Parathyroid adenoma (tissue), 2 donors: Measurements from ENCODE around the gene SCARB2.

Source experiments
- H2AFZ ChIP-seq: fragments of 300-600 bp; sonication (generic); one replicate; pipeline ENCODE4 v1.7.0; 2017; ENCODE audit warnings: antibody characterized with exemption, mild to moderate bottlenecking
- H3K27ac ChIP-seq: fragments of 300-600 bp; sonication (generic); one replicate; pipeline ENCODE4 v1.7.0; 2017
- H3K27me3 ChIP-seq: fragments of 300-600 bp; sonication (generic); one replicate; pipeline ENCODE4 v1.7.0; 2017; ENCODE audit warnings: low read length; ENCODE audit not compliant: control insufficient read depth, insufficient read depth
- H3K36me3 ChIP-seq: fragments of 300-600 bp; sonication (generic); one replicate; pipeline ENCODE4 v1.7.0; 2017; ENCODE audit warnings: low read length; ENCODE audit not compliant: control insufficient read depth, insufficient read depth
- H3K4me1 ChIP-seq: fragments of 300-600 bp; sonication (generic); one replicate; pipeline ENCODE4 v1.7.0; 2017; ENCODE audit warnings: control low read depth
- H3K4me2 ChIP-seq: fragments of 300-600 bp; sonication (generic); one replicate; pipeline ENCODE4 v1.7.0; 2017; ENCODE audit warnings: low read length
- H3K4me3 ChIP-seq: fragments of 300-600 bp; sonication (generic); one replicate; pipeline ENCODE4 v1.7.0; 2017; ENCODE audit warnings: low read depth, low read length
- H3K79me2 ChIP-seq: fragments of 300-600 bp; sonication (generic); one replicate; pipeline ENCODE4 v1.7.0; 2017; ENCODE audit warnings: control low read depth
- H3K9ac ChIP-seq: fragments of 300-600 bp; sonication (generic); one replicate; pipeline ENCODE4 v1.7.0; 2017; ENCODE audit warnings: mild to moderate bottlenecking
- H3K9me3 ChIP-seq: fragments of 300-600 bp; sonication (generic); one replicate; pipeline ENCODE4 v1.7.0; 2017; ENCODE audit warnings: low read length; ENCODE audit not compliant: control insufficient read depth
- TF ChIP-seq, protein P1 (sequence below): fragments of 300-600 bp; sonication (generic); IDR thresholded peaks from one replicate; pipeline ENCODE4 v1.7.0; 2017; ENCODE audit warnings: antibody characterized with exemption, mild to moderate bottlenecking
- donor health status: primary hyperparathyroidism.

SCARB2 gene

DNA sequence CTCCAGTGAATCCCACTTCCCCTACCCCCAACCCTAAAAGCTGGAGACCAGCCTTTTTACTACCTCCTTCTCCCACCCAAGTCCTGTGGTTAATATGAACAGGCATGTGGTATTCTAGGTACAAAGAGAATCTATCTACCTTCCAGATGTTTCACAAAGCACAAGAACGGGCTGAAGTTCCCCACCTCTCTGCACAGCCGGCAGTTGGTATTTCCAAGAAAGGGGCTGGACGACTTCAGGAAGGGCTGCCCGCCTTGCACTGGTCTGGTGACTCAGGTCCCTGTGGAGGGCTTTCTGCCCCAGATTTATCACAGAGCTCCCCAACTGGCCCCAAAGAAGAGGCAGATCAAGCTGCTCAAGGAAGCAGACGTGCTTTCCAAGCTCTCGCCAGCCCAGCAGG is 42.4 kb upstream of the SCARB2 start:
- Histone ChIP-seq H3K4me2 (no peak overlapping the region), H3K27me3 (no peaks in the 10 kb centered on the region), H3K4me1 (no peaks in the 10 kb centered on the region), H3K27ac (no peak overlapping the region), H3K36me3 (no peaks in the 10 kb centered on the region), H3K9me3 (no peaks in the 10 kb centered on the region), H3K9ac (no peak overlapping the region), H2AFZ (no peak overlapping the region), H3K4me3 (no peak overlapping the region), H3K79me2 (no peaks in the 10 kb centered on the region)
- TF ChIP-seq, protein P1, sequence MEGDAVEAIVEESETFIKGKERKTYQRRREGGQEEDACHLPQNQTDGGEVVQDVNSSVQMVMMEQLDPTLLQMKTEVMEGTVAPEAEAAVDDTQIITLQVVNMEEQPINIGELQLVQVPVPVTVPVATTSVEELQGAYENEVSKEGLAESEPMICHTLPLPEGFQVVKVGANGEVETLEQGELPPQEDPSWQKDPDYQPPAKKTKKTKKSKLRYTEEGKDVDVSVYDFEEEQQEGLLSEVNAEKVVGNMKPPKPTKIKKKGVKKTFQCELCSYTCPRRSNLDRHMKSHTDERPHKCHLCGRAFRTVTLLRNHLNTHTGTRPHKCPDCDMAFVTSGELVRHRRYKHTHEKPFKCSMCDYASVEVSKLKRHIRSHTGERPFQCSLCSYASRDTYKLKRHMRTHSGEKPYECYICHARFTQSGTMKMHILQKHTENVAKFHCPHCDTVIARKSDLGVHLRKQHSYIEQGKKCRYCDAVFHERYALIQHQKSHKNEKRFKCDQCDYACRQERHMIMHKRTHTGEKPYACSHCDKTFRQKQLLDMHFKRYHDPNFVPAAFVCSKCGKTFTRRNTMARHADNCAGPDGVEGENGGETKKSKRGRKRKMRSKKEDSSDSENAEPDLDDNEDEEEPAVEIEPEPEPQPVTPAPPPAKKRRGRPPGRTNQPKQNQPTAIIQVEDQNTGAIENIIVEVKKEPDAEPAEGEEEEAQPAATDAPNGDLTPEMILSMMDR = no peak

DNA sequence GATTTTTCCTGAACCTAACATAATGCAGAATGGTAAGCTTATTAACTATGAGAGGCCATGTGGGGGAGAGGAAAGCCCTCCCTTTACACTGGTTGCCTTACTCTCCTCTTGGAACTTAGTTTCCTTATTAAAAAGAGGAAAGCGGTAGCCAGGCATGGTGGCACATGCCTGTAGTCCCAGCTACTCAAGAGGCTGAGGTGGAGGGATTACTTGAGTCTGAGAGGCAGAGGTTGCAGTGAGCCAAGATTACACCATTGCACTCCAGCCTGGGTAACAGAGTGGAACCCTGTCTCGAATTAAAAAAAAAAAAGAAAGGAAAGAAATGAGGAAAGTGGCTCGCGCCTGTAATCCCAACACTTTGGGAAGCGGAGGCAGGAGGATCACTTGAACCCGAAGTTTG is 39.9 kb upstream of the SCARB2 start:
- H3K4me1 ChIP-seq = peaks cover 3% of the 10 kb centered on the region
- H2AFZ ChIP-seq = no peak overlapping the region
- no peak overlapping the region for H3K4me3 ChIP-seq
- TF ChIP-seq, protein P1 = no peak
- no peak overlapping the region for H3K27ac ChIP-seq
- H3K27me3 ChIP-seq = no peaks in the 10 kb centered on the region
- H3K79me2 ChIP-seq = no peaks in the 10 kb centered on the region
- H3K36me3 ChIP-seq = no peaks in the 10 kb centered on the region
- H3K9ac ChIP-seq = no peak overlapping the region
- H3K4me2 ChIP-seq = no peak overlapping the region
- no peaks in the 10 kb centered on the region for H3K9me3 ChIP-seq

DNA sequence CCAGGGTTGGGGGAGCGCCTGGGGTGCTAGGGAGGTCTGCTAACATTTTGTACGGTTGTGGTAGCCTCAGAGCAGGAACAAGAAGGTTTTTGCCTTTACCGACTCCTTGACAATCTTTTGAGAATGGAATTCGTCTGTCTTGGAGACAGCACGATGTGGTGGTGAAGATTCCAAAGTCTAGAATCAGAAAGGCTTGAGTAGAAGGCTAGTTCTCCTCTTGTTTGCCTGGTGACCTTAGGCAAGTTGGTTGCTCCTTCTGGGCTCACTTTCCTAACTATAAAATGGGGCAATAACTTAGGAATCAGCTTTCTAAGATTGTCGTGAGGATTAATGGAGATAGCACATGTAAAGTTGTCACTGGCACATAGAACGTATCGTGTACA is 38.6 kb upstream of the SCARB2 start:
- TF ChIP-seq, protein P1 = no peak
- Histone ChIP-seq H3K4me3 (peak overlapping the region; percentile 93), H3K4me2 (peak overlapping the region; percentile 86), H3K27me3 (no peaks in the 10 kb centered on the region), H2AFZ (peak overlapping the region; percentile 85), H3K4me1 (peaks cover 3% of the 10 kb centered on the region), H3K36me3 (no peaks in the 10 kb centered on the region), H3K9ac (peak overlapping the region; percentile 19), H3K79me2 (no peaks in the 10 kb centered on the region), H3K27ac (peak overlapping the region; percentile 72), H3K9me3 (no peaks in the 10 kb centered on the region)

DNA sequence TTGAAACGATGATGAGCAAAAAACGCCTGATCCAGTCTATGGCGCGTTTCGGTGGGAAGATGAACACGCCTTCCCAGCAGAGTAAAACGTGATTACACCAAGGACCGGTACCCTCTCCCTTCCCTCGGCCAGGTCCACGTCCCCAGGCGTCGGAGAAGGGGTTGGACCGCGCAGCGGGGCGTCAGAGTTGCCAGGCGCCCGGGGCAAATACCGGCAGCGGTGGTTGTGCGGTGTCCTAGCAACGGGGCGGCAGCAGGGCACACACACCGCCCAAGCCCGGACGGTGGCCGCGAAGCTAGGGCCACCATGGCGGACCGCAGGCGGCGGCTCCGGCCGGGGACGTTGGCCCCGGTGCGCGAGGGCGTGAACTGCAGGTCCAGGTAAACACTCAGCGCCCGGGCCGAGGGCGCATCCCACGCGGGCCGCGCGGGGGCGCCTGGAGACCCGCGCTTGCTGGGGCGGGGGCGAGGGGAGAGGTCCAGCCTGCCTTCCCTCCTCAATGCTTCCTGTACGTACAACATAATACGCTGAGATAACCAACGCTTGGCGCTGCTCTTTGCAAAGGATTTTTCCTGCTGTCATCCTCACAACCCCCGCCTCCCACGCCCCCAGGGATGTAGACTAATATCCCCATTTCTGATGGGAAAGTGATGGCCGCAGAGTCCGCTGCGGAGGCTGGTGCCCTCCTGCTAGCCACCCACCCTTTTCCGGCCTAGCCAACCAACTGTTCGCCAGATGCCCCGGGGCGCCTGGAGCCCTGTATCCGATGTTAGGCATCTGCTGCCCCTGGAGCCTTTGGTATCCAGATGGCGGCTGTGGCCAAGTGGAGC is 38.0 kb upstream of the SCARB2 start, which contains the start of gene FAM47E:
Gene FAM47E, plus strand, starts transcription at position 281 of the 830 bp plus-strand sequence. Its CDS starts 26 bp downstream, at position 307.
- Histone ChIP-seq H3K9ac (peak within 1 kb of the TSS; percentile 19), H3K4me1 (peaks cover 3% of the 10 kb centered on the region), H3K4me3 (peak within 1 kb of the TSS; percentile 93), H3K36me3 (no peaks in the 10 kb centered on the region), H3K27me3 (no peaks in the 10 kb centered on the region), H3K9me3 (no peaks in the 10 kb centered on the region), H3K4me2 (peak within 1 kb of the TSS; percentile 86), H2AFZ (peak within 1 kb of the TSS; percentile 85), H3K27ac (peak within 1 kb of the TSS; percentile 72), H3K79me2 (no peaks in the 10 kb centered on the region)
- TF ChIP-seq, protein P1 = peak; percentile 50
